ENCODE results near the gene TBX18. TPM values are rescaled to one million over a fixed set of nuclear protein-coding genes. Genes with fewer than 3 reads are reported as not detected.

The TBX18 gene
- total RNA-seq, 1 experiment from 2014 or later = not detected

- Histone ChIP-seq H3K4me1 (no peaks in the 10 kb centered on the region), H3K9me3 (no peaks in the 10 kb centered on the region), H3K4me3 (ENCODE audit: low read depth, low read length) (no peak overlapping the region), H3K36me3 (ENCODE audit: control insufficient read depth, insufficient read depth, low read length) (no peaks in the 10 kb centered on the region), H3K27me3 (replicated peaks; ENCODE audit: control insufficient read depth, insufficient read depth, low read length) (no peaks in the 10 kb centered on the region)
- intact Hi-C loops (cut with micrococcal nuclease; ENCODE audit: unreplicated experiment) = no loop called here
- Mint-ChIP-seq H3K27me3 (ENCODE audit: insufficient read depth, unreplicated experiment) (no peaks in the 10 kb centered on the region), H3K4me1 (ENCODE audit: low read depth, unreplicated experiment) (no peaks in the 10 kb centered on the region), H3K36me3 (ENCODE audit: insufficient read depth, unreplicated experiment) (no peaks in the 10 kb centered on the region), H3K27ac (ENCODE audit: unreplicated experiment) (no peak overlapping the region), H3K9me3 (ENCODE audit: unreplicated experiment) (no peaks in the 10 kb centered on the region), H3K4me3 (ENCODE audit: unreplicated experiment) (no peak overlapping the region)
- TF ChIP-seq, protein P1, sequence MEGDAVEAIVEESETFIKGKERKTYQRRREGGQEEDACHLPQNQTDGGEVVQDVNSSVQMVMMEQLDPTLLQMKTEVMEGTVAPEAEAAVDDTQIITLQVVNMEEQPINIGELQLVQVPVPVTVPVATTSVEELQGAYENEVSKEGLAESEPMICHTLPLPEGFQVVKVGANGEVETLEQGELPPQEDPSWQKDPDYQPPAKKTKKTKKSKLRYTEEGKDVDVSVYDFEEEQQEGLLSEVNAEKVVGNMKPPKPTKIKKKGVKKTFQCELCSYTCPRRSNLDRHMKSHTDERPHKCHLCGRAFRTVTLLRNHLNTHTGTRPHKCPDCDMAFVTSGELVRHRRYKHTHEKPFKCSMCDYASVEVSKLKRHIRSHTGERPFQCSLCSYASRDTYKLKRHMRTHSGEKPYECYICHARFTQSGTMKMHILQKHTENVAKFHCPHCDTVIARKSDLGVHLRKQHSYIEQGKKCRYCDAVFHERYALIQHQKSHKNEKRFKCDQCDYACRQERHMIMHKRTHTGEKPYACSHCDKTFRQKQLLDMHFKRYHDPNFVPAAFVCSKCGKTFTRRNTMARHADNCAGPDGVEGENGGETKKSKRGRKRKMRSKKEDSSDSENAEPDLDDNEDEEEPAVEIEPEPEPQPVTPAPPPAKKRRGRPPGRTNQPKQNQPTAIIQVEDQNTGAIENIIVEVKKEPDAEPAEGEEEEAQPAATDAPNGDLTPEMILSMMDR (IDR thresholded peaks at IDR 0.05; ENCODE audit: insufficient read depth in 1 of 2, low read depth in 1 of 2, low read length in 1 of 2, severe bottlenecking in 1 of 2, unreplicated experiment in 1 of 2) = no peak
- CTCF ChIA-PET = no interaction called here
- POLR2A ChIA-PET = interaction anchor here (0.5 kb wide), 1 partner anchor 150 kb away, joined by 3 read pairs; no protein-coding TSS in a partner anchor
- DNase-seq = no peak
- no TSS peak for BruUV-seq (replicated peaks)
Measured at GRCh38 chr6:84769306-84769705, 4.9 kb upstream of the TBX18 start.

GRCh38 chr6:84768442-84769174, 4.2 kb upstream of the TBX18 start:
- H3K4me1 ChIP-seq = no peaks in the 10 kb centered on the region
- no peaks in the 10 kb centered on the region for H3K36me3 ChIP-seq (ENCODE audit: control insufficient read depth, insufficient read depth, low read length)
- H3K27me3 Mint-ChIP-seq (ENCODE audit: insufficient read depth, unreplicated experiment) = no peaks in the 10 kb centered on the region
- TF ChIP-seq, protein P1 (IDR thresholded peaks at IDR 0.05; ENCODE audit: insufficient read depth in 1 of 2, low read depth in 1 of 2, low read length in 1 of 2, severe bottlenecking in 1 of 2, unreplicated experiment in 1 of 2) = no peak
- no peak overlapping the region for H3K27ac Mint-ChIP-seq (ENCODE audit: unreplicated experiment)
- H3K36me3 Mint-ChIP-seq (ENCODE audit: insufficient read depth, unreplicated experiment) = no peaks in the 10 kb centered on the region
- H3K4me3 Mint-ChIP-seq (ENCODE audit: unreplicated experiment) = no peak overlapping the region
- no peak overlapping the region for H3K4me3 ChIP-seq (ENCODE audit: low read depth, low read length)
- BruUV-seq (replicated peaks) = no TSS peak
- no peaks in the 10 kb centered on the region for H3K4me1 Mint-ChIP-seq (ENCODE audit: low read depth, unreplicated experiment)
- CTCF ChIA-PET = no interaction called here
- POLR2A ChIA-PET = interaction anchor here (0.5 kb wide), 1 partner anchor 150 kb away, joined by 3 read pairs; no protein-coding TSS in a partner anchor
- no peaks in the 10 kb centered on the region for H3K9me3 Mint-ChIP-seq (ENCODE audit: unreplicated experiment)
- intact Hi-C loops (cut with micrococcal nuclease; ENCODE audit: unreplicated experiment) = no loop called here
- no peaks in the 10 kb centered on the region for H3K9me3 ChIP-seq
- no peak for DNase-seq
- no peaks in the 10 kb centered on the region for H3K27me3 ChIP-seq (replicated peaks; ENCODE audit: control insufficient read depth, insufficient read depth, low read length)

DNA sequence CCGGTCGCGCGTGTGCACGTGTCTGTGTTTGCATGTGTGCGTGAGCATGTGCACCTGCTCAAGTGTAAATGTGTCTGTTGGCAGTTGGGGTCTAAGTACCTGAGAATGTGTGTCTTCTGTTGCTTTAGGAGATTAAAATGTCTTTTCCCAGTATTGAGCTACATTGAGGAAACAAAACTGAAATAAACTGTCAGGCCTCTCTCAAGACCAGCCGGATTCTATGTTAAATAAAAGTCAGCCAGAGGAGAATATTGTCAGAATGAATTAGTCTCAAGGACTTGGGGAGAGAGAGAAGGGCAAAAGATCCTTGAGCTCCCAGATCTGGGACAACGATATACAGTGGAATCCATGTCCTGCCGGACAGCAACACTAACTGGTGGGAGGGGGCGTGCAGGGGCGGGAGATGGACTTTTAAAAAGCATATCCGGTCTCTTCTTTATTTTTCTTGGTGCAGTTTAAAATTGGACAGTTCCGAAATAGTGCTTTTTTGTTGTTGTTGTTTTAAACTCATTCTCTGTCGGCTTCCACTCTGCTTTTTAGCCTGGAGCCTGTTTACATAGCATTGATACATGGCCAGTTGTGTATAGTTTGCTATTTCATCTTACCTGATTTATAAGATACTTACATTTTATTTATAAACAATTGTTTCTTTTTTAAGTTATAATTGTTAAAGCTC, 3.3 kb upstream of the TBX18 start:
- TF ChIP-seq, protein P1 (IDR thresholded peaks at IDR 0.05; ENCODE audit: insufficient read depth in 1 of 2, low read depth in 1 of 2, low read length in 1 of 2, severe bottlenecking in 1 of 2, unreplicated experiment in 1 of 2) = no peak
- ChIA-PET POLR2A (no interaction called here), CTCF (no interaction called here)
- Mint-ChIP-seq H3K27ac (ENCODE audit: unreplicated experiment) (no peak overlapping the region), H3K27me3 (ENCODE audit: insufficient read depth, unreplicated experiment) (no peaks in the 10 kb centered on the region), H3K9me3 (ENCODE audit: unreplicated experiment) (no peaks in the 10 kb centered on the region), H3K36me3 (ENCODE audit: insufficient read depth, unreplicated experiment) (no peaks in the 10 kb centered on the region), H3K4me3 (ENCODE audit: unreplicated experiment) (no peak overlapping the region), H3K4me1 (ENCODE audit: low read depth, unreplicated experiment) (no peaks in the 10 kb centered on the region)
- Histone ChIP-seq H3K4me3 (ENCODE audit: low read depth, low read length) (no peak overlapping the region), H3K27me3 (replicated peaks; ENCODE audit: control insufficient read depth, insufficient read depth, low read length) (no peaks in the 10 kb centered on the region), H3K4me1 (no peaks in the 10 kb centered on the region), H3K9me3 (no peaks in the 10 kb centered on the region), H3K36me3 (ENCODE audit: control insufficient read depth, insufficient read depth, low read length) (no peaks in the 10 kb centered on the region)
- intact Hi-C loops (cut with micrococcal nuclease; ENCODE audit: unreplicated experiment) = no loop called here
- no peak for DNase-seq
- no TSS peak for BruUV-seq (replicated peaks)
